Left lung (tissue), 10 donors: ENCODE data around the gene PHF20. TPM values are rescaled to one million over a fixed set of nuclear protein-coding genes. Genes with fewer than 3 reads are reported as not detected.

ENCODE experiments used
- ATAC-seq: fragments of 200-7000 bp; cut with Tn5 transposase; one replicate; pipeline ENCODE4 v1.9.1; 2020; ENCODE audit warnings: moderate library complexity
- DNase-seq, 4 donors: peaks; one replicate each; pipeline ENCODE4 v3.0.0-alpha.2; 2013 to 2020
- H3K27ac ChIP-seq, 2 donors: fragments of 200-600 bp; sonication (generic) in 1 of 2; one replicate each; pipeline versions ENCODE4 v1.5.0 to v1.8.0; 2020 to 2021
- H3K27me3 ChIP-seq, 2 donors: fragments of 200-600 bp; sonication (generic) in 1 of 2; one replicate each; pipeline versions ENCODE4 v1.5.0 to v1.8.0; 2020 to 2021
- H3K36me3 ChIP-seq, 2 donors: fragments of 200-600 bp; sonication (generic) in 1 of 2; one replicate each; pipeline versions ENCODE4 v1.5.0 to v1.8.0; 2020 to 2021
- H3K4me1 ChIP-seq, 2 donors: fragments of 200-600 bp; one replicate each; pipeline ENCODE4 v1.8.0; 2021
- H3K4me3 ChIP-seq, 2 donors: fragments of 200-600 bp; sonication (generic) in 1 of 2; one replicate each; pipeline versions ENCODE4 v1.5.0 to v1.8.0; 2020 to 2021; ENCODE audit warnings: mild to moderate bottlenecking in 1 of 2
- H3K9me3 ChIP-seq, 2 donors: fragments of 200-600 bp; sonication (generic) in 1 of 2; one replicate each; pipeline versions ENCODE4 v1.5.0 to v1.8.0; 2020 to 2021
- intact Hi-C, 2 donors: fragments of 100-400 bp; cut with DNase I; formaldehyde crosslinking; loops; one replicate each; pipeline versions ENCODE4 v1.11.2 to v1.14.2; 2022
- polyA plus RNA-seq, 6 donors: library from polyadenylated mRNA; unstranded; fragments of 120-200 nt; gene quantifications; one replicate each; pipeline ENCODE4 v1.2.1, GENCODE V29; 2013; ENCODE audit not compliant: insufficient read length in 6 of 6
- total RNA-seq, 2 donors: library from RNA; stranded (reverse); fragmentation: NEBNext Ultra II Directional; extraction: Animal tissue kit (Norgen Biotek cat#: 25700); gene quantifications; one replicate each; pipeline ENCODE4 v1.2.1, GENCODE V29; 2021
- TF ChIP-seq, protein P1 (sequence below), 2 donors: fragments of 200-600 bp; sonication (generic) in 1 of 2; IDR thresholded peaks; one replicate each; pipeline versions ENCODE4 v1.5.0 to v1.8.0; 2021; ENCODE audit warnings: antibody characterized with exemption in 2 of 2
- donor health status: DM: no; HTN: yes; CAD: no.
- donor health status: DM: no; HTN: no; CAD: no.

PHF20 gene
- total and polyA plus RNA-seq, 8 donors, result 31.1 to 43.4 (median 39.6) TPM

DNA sequence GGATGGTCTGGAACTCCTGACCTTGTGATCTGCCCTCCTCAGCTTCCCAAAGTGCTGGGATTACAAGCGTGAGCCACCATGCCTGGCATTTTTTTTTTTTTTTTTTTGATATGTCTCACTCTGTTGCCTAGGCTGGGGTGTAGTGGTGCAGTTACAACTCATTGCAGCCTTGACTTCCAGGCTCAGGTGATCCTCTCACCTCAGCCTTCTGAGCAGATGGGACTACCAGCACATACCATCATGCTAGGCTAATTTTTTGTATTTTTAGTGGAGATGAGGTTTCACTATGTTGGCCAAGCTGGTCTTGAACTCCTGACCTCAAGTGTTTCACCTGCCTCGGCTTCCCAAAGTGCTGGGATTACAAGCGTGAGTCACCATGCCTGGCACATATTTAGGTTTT, 34.3 kb downstream of the PHF20 start:
- H3K4me1 ChIP-seq, result no peaks in the 10 kb centered on the region
- no peaks in the 10 kb centered on the region for H3K27me3 ChIP-seq
- DNase-seq, result no peak
- H3K36me3 ChIP-seq, result peaks cover 0 to 70% of the 10 kb centered on the region in 2 donors
- TF ChIP-seq, protein P1, sequence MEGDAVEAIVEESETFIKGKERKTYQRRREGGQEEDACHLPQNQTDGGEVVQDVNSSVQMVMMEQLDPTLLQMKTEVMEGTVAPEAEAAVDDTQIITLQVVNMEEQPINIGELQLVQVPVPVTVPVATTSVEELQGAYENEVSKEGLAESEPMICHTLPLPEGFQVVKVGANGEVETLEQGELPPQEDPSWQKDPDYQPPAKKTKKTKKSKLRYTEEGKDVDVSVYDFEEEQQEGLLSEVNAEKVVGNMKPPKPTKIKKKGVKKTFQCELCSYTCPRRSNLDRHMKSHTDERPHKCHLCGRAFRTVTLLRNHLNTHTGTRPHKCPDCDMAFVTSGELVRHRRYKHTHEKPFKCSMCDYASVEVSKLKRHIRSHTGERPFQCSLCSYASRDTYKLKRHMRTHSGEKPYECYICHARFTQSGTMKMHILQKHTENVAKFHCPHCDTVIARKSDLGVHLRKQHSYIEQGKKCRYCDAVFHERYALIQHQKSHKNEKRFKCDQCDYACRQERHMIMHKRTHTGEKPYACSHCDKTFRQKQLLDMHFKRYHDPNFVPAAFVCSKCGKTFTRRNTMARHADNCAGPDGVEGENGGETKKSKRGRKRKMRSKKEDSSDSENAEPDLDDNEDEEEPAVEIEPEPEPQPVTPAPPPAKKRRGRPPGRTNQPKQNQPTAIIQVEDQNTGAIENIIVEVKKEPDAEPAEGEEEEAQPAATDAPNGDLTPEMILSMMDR (IDR thresholded peaks at IDR 0.05), result no peak
- intact Hi-C loops, result no loop called here
- no peak overlapping the region for H3K4me3 ChIP-seq
- H3K9me3 ChIP-seq, result no peaks in the 10 kb centered on the region
- H3K27ac ChIP-seq, result no peak overlapping the region
- no peak for ATAC-seq

DNA sequence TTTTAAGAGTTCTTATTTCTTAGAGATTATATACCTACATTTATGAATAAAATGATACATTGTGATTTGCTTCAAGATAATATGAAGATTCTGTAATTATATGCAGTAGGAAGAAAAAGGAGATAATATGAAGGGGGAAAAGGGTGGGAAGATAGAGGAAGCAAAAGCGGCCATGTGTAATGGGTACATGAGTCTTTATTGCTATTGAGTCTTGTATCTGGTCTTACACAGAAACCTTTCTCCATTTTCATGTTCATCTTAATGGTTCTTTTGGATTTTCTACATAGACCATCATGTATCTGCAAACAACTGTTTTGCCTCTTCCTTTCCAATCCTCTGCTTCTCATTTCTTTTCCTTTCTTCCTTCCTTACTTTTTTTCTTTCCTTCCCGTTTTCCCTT, 36.1 kb downstream of the PHF20 start:
- Histone ChIP-seq H3K4me1 (no peaks in the 10 kb centered on the region), H3K27me3 (no peaks in the 10 kb centered on the region), H3K36me3 (peaks cover 0 to 62% of the 10 kb centered on the region in 2 donors), H3K9me3 (no peaks in the 10 kb centered on the region), H3K27ac (no peak overlapping the region), H3K4me3 (no peak overlapping the region)
- intact Hi-C loops, result no loop called here
- TF ChIP-seq, protein P1 (IDR thresholded peaks at IDR 0.05), result no peak
- ATAC-seq, result no peak
- DNase-seq, result no peak

DNA sequence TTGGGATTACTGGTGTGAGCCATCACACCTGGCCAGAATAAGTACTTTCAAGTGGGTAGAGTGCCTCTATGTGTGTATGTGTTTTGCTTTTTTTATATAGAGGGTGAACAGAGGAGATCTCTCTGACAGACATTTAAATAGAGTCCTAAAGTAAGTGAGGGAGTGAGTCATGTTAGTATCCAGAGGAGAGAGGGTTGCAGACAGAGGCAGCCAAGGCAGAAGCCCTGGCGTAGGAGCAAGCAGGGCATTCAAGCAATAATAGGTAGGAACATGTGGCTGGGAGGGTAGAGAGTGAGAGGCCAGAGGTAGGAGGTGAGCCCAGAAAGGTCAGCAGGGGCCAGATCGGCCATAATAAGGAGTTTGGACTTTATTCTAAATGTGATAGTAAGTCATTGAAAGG, 48.9 kb downstream of the PHF20 start:
- Histone ChIP-seq H3K27ac (no peak overlapping the region), H3K36me3 (peaks cover 0 to 15% of the 10 kb centered on the region in 2 donors), H3K4me3 (no peak overlapping the region), H3K9me3 (no peaks in the 10 kb centered on the region), H3K4me1 (peaks cover 0 to 8% of the 10 kb centered on the region in 2 donors), H3K27me3 (no peaks in the 10 kb centered on the region)
- ATAC-seq, result peak; percentile 51
- DNase-seq, result no peak
- intact Hi-C loops, result no loop called here
- TF ChIP-seq, protein P1 (IDR thresholded peaks at IDR 0.05), result no peak

DNA sequence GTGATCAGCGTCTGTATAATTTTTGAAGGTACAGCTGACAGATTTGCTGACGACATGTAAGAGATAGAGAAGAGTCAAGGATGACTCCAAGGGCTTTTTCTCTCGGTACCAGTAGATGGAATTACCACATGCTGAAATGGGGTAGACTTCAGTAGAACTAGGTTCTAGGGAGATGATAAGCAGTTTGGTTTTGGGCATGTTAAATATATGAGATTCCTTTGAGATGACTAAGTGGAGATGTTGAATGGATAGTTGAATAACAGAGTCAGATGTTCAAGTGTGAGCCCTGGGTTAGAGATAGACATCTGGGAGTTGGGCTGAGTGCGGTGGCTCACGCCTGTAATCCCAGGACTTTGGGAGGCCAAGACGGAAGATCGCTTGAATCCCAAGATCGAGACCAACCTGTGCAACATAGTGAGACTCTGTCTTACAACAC, 50.0 kb downstream of the PHF20 start:
- Histone ChIP-seq H3K9me3 (no peaks in the 10 kb centered on the region), H3K4me3 (no peak overlapping the region), H3K27me3 (no peaks in the 10 kb centered on the region), H3K27ac (no peak overlapping the region), H3K36me3 (peaks cover 0 to 4% of the 10 kb centered on the region in 2 donors), H3K4me1 (peaks cover 0 to 8% of the 10 kb centered on the region in 2 donors)
- no peak for DNase-seq
- intact Hi-C loops, result no loop called here
- no peak for ATAC-seq
- TF ChIP-seq, protein P1 (IDR thresholded peaks at IDR 0.05), result no peak

DNA sequence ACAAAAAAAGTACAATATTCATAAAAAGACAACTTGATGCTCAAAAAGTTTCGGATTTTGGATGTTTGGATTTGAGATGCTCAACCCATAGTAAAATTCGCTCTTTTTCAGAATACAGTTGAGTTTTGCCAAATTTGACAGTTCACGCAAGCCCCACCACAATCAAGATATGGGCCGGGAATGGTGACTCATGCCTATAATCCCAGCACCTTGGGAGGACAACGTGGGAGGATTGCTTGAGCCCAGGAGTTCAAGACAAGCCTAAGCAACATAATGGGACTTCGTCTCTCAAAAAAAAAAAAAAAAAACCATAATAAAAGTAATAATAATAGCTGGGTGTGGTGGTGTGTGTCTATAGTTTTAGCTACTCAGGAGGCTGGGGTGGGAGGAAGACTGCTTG, 51.3 kb downstream of the PHF20 start:
- H3K4me3 ChIP-seq, result no peak overlapping the region
- H3K27me3 ChIP-seq, result no peaks in the 10 kb centered on the region
- H3K36me3 ChIP-seq, result peaks cover 0 to 4% of the 10 kb centered on the region in 2 donors
- DNase-seq, result no peak
- no peaks in the 10 kb centered on the region for H3K9me3 ChIP-seq
- no peak overlapping the region for H3K27ac ChIP-seq
- no peak for ATAC-seq
- H3K4me1 ChIP-seq, result peaks cover 0 to 8% of the 10 kb centered on the region in 2 donors
- TF ChIP-seq, protein P1 (IDR thresholded peaks at IDR 0.05), result no peak
- intact Hi-C loops, result no loop called here
